ENCODE data around the gene PRDM8.

PRDM8 gene

GRCh38 chr4:80202190-80202711 is 4.9 kb downstream of the PRDM8 start:
- DNase-seq, result no peak

DNA sequence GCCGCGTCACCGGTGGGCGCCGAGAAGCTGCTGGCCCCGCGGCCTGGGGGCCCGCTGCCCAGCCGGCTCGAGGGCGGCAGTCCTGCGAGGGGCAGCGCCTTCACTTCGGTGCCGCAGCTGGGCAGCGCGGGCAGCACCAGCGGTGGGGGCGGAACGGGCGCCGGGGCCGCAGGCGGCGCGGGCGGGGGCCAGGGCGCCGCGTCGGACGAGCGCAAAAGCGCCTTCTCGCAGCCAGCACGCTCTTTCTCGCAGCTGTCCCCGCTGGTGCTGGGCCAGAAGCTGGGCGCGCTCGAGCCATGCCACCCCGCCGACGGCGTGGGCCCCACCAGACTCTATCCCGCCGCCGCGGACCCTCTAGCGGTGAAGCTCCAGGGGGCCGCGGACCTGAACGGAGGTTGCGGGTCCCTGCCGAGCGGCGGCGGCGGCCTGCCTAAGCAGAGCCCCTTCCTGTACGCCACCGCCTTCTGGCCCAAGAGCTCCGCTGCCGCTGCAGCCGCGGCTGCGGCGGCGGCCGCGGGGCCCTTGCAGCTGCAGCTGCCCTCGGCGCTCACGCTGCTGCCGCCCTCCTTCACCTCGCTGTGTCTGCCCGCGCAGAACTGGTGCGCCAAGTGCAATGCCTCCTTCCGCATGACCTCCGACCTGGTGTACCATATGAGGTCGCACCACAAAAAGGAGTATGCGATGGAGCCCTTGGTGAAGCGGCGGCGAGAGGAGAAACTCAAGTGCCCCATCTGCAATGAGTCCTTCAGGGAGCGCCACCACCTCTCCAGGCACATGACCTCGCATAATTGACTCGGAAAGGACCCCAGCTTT is 5.6 kb downstream of the PRDM8 start:
- no peak for DNase-seq

- DNase-seq, result no peak
Observed at GRCh38 chr4:80204433-80205011, 7.2 kb downstream of the PRDM8 start.

DNA sequence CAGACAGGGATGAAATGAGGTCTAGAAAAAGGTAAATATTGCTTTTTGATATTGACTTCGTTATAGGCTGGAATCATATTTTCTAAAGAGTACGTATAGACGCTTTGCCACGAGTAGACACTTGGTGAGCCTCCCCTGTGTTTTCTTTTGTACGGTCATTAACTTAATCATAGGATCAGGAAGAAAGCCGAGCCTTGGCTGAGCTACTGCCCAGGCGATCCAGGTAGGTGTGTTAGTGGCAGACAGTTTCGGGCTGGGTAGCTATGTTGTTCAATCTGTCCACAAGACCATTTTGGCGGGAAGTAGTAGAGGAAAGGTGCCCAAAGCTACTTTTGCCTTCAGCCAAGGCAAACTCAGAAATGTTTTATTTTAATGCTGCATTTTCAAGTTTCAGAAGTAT is 8.8 kb downstream of the PRDM8 start:
- DNase-seq, result no peak

DNA sequence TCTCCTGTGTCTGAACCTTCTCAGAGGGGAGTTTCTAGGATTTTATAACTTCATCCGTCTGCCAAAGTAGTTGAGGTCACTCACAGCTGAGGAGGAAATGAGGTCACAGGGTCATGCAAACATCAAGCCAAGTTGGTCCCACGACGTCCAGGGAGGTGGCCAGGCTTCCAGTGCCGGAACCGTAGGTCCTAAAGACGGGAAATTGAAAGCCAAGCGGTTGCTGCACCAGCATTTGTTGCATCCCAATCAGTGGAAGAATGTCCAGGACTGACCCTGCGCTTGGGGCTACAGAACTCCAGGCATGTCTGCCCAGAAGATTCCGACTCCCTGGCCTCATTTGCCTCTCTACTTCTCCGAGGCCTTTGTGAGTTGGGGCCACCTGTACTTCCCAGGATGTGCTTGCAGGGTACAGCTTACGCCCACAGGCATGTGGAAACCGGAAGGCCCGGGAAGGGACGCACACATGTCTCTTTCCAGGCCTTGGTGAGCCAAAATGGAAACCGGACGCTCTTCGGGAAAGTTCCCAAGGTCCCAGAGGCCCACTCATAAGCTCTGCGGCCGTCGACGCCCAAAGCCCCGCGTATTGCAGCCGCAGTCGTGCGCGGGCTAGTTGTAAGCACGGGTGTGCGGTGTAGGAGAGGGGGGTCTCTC is 9.3 kb downstream of the PRDM8 start:
- DNase-seq, result no peak

- DNase-seq, result no peak
Observed at GRCh38 chr4:80207172-80207583, 9.9 kb downstream of the PRDM8 start.

DNA sequence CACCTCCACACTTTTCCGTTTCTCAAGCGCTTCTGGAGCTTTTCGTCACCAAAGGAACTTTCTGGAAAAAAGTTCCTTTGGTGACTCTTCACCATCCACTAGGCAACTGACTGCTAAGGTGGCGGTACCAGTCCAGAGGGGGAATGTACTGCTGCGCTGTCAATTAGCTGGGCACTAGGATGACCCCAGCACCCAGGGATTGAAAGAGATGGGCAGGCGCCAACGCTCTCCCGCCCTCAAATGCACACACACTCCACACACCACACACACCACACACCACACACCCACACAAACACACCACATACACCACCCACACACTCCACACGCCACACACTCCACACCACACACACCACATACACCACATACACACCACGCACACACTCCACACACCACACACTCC is 10.4 kb downstream of the PRDM8 start:
- DNase-seq, result no peak

DNA sequence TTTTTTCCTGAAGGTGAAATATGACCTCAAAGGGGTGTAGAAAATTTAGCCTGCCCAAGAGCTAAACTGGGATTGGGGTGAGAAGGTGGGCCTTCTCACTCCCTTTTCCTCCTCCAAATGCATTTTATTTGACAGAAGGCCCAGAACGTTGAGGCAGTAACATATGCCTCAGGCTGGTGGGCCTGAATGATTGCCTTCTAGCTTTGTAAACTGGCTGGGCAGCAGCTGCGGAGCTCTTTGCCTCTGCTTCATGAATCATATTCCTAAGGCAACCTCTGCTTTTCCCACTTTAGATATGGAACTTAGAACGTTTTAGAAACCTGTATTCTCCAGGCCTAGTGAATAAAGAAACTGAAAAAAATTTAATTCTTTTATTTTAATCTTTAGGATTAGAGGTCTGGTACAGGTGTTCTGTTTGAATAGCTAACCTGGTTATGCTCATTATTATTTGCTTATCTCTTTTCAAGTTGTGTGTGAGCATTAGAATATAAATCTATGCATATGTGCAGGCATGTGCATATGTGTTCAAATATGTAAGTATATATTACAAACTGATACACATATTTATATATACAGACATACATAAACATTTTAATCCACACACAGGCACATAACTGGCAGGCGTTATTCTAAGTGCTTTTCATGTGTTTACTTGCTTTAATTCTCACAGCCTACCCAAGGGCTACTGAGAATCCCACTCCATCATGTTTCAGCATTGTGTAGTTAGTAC is 11.5 kb downstream of the PRDM8 start:
- DNase-seq, result no peak

DNA sequence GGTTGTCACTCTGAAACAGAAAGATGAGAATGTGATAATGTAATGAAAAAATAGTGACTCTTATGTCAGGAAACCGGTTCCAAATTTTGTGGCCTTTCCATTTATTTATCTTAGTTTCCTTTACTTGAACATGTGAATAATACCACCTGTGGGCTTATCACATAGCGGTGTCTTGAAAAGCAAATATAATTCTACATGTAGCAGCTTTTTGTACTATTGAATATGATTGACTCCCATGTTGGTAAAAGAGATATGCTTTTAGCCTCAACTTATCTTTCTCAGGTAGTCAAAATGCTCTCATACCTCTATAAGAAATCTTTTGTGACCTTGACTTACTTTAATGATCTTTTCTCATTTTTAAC is 12.0 kb downstream of the PRDM8 start:
- no peak for DNase-seq

DNA sequence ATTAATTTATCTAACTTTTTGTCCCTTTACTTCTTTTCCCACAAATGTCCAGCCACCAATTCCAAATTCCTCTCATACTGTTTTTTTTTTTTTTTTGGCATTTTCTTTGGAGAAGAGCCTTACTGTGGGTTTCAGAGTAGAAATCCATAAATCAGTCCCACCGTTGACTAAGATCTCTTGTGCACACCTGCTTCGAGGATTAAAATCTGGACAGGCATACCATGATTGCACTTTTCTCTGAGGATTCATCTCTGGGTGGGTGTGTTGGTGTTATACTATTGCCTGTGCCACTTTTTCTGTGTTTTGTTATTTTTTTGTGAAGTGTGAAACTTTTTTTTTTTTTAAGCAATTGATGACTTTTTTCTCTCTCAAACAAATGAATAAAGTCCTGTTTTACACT is 13.2 kb downstream of the PRDM8 start:
- no peak for DNase-seq

DNA sequence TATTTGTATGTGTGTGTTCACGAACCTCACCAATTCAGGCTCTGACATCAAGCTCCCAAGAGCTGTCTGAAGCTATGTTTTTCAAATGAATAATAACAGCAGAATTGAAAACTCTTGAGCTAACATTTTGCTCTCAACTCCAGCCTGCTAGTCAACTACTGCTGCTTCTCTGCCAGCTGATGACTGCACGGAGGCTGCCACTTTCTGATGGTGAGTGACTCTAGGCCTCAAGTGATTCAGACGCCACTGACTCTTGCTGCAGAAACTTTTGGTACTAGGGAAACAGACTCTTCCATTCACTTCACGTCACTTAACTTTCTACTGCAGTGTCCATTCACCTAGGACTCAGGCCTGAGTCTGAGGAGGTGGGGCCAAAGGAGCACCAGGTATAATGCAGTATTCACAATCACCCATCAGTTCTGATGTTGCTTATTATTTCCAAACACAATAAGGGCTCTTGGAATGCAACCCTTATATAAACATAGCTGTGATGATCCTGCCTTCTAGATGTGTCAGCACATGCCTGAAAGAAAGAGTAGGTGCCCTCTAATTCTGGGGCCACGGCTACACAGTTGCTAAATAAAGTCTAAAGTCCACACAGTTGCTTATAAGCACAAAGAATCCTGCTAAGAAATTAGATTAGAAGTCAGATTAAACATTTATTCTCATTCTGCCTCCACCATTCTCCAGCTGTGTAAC is 16.0 kb downstream of the PRDM8 start:
- no peak for DNase-seq

DNA sequence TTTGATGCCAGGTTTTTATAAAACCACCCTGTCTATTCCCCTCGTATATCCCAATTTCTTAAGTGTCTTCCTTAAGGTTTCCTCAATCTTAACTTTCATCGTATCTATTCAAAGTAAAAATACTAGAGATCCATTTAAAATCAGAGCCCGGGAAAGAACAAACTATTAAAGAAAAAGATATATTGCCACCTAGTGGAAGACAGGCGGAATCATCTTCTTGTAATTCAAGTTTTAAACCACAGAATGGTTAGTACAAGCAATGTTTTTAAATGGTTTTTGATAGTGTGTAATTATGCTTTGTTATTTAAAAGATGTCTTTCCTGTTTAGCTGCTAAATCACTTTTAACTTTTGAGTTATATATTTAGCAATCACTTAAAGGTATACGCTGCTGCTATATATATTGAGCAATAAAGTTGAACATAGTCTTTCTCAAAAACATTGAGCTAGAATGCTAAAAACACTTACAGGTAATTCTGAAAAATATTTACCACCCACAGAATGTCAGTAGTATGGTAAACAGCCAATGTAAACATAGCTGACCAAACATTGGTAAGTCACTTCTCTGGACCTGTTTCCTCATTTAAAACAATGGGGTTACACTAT is 18.2 kb downstream of the PRDM8 start:
- no peak for DNase-seq

- DNase-seq, result no peak
Observed at GRCh38 chr4:80216100-80216761, 18.9 kb downstream of the PRDM8 start.

- no peak for DNase-seq
Observed at GRCh38 chr4:80219301-80220025, 22.2 kb downstream of the PRDM8 start.

- no peak for DNase-seq
Observed at GRCh38 chr4:80220711-80221110, 23.4 kb downstream of the PRDM8 start.

DNA sequence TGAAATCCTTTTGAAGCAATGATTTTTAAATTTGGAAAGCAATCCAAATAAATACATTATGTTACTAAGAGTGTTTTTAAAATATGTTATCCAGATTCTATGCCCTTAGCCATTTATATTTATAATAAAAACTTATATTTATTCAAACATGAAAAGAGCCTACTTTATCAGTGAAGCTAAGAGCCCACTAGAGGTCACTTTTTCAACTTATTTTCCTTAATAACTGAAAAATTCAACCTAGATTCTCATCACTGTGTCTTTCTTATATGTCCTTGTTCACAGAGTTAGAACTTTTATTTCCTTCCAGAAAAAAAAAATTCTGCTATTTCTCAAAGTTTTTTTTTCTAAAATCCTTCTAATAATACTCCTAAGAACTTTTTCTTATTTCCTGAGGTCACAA is 23.9 kb downstream of the PRDM8 start:
- DNase-seq, result no peak

- no peak for DNase-seq
Observed at GRCh38 chr4:80225595-80225994, 28.3 kb downstream of the PRDM8 start.

GRCh38 chr4:80226094-80226493 is 28.8 kb downstream of the PRDM8 start:
- DNase-seq, result no peak

DNA sequence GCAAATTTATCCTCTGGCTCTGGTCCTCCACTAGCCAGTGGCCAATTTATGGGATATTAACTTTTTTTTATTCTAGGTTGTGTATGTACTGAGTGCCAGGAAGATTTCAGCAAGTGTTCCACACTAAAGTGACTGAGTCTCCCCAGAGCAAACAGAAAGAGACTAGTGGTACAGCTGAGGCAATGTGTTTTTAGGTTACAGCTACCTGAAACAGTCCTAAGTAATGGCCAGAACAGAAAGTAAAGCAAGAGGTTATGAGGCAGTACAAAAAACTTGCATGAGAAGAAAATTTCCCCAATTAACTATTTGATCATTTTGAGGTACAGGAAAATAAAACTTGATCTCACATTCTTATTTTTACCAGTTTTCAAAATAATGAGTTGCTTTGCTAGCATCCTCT is 31.2 kb downstream of the PRDM8 start:
- no peak for DNase-seq

DNA sequence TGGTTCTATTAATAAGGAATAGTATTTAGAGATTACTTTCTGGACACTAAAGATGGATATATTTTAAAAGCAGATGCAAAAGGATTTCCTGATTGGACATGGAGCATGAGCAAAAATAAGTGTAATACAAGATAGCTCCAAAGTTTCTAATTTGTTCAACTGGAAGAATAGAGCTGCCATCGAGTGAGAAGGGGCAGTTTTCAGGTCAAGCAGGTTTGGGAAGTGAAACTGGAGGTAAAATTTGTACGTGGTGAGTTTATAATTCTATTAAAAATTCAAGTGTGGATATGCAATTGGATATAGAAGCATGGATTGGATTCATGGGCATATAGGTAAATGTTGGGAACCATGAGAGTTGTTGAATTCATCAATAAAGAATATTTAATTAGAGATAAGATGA is 31.8 kb downstream of the PRDM8 start:
- DNase-seq, result no peak

GRCh38 chr4:80229590-80229989 is 32.3 kb downstream of the PRDM8 start:
- DNase-seq, result no peak

Measured in 8988T (cell line).